WI38 (cell line): ENCODE data around the gene PLA2G1B.

Experiments
- H3K4me3 ChIP-seq: 2 replicates; pipeline ENCODE4 v1.5.1; 2011; ENCODE audit warnings: low read depth, mild to moderate bottlenecking, control low read depth, low read length
- TF ChIP-seq, protein P1 (sequence below): IDR thresholded peaks from 2 replicates; pipeline ENCODE4 v1.5.1; 2012; ENCODE audit warnings: low read depth, mild to moderate bottlenecking, control low read depth, low read length

Gene PLA2G1B

DNA sequence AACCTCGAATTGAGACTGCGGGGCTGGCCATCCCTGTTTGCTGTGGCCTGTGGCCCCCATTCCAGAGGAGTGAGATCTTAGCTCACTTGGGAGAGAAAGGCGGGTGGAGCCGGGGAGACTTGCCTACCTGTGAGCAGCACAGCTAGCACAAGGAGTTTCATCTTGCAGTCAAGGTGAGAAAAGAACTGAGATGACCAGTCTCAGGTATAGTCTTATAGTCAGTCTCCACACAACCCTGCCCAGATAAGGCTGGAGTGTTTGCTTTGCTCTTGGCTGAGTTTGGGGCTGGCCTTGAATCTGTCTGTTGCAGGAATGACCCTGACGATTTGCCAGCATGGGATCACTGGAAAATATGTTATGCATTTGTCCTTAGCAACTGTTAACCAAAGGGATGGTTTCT is at the start of gene PLA2G1B:
PLA2G1B (minus strand) TSS at position 187 of the 400 bp plus-strand sequence; CDS start at position 161, 26 bp downstream.
- no peak within 1 kb of the TSS for H3K4me3 ChIP-seq
- TF ChIP-seq, protein P1, sequence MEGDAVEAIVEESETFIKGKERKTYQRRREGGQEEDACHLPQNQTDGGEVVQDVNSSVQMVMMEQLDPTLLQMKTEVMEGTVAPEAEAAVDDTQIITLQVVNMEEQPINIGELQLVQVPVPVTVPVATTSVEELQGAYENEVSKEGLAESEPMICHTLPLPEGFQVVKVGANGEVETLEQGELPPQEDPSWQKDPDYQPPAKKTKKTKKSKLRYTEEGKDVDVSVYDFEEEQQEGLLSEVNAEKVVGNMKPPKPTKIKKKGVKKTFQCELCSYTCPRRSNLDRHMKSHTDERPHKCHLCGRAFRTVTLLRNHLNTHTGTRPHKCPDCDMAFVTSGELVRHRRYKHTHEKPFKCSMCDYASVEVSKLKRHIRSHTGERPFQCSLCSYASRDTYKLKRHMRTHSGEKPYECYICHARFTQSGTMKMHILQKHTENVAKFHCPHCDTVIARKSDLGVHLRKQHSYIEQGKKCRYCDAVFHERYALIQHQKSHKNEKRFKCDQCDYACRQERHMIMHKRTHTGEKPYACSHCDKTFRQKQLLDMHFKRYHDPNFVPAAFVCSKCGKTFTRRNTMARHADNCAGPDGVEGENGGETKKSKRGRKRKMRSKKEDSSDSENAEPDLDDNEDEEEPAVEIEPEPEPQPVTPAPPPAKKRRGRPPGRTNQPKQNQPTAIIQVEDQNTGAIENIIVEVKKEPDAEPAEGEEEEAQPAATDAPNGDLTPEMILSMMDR = no peak

DNA sequence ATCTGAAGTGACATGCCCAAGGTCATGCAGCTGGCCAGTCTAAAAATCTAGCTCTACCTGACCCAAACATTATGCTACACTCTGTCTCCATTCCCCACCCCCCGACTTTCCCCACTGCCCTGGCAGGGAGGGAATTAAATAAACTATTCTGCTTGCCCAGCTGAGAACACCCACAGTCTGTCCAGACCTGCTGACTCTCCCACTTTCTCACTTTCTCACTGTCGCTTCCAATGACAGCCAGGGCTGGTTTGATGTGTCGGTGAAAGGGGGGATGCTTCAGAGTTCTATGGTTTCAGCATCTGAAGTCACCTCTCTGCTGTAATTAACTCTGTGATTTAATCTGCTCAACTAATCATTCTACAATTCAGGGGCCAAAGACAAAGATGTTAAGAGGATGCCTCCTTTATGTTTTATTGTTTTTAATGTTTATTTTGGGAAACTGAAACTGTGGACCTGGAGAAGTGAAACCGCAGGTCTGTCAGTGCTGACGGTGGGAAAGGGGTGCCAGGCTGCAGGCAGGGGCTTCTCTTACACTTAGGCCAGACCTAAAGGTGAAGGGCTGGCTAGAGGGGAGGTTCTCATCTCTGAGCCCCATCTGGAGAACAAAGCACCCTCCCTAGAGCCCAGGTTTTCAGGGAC is 49.5 kb upstream of the PLA2G1B start:
- TF ChIP-seq, protein P1 = no peak
- no peak overlapping the region for H3K4me3 ChIP-seq

DNA sequence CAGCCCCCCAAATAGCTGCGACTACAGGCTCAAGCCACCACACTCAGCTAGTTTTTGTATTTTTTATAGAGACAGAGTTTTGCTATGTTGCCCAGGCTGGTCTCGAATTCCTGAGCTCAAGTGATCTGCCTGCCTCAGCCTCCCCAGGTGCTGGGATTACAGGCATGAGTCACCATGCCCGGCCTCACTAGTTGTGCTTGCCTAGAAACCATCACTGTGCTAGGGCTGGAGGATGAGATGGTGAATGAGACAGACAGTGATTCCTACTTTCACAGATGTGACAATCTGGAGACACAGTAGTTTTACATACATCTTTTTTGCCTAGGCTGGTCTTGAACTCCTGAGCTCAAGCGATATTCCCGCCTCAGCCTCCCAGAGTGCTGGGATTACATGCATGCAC is 48.8 kb upstream of the PLA2G1B start:
- TF ChIP-seq, protein P1 = no peak
- no peak overlapping the region for H3K4me3 ChIP-seq

DNA sequence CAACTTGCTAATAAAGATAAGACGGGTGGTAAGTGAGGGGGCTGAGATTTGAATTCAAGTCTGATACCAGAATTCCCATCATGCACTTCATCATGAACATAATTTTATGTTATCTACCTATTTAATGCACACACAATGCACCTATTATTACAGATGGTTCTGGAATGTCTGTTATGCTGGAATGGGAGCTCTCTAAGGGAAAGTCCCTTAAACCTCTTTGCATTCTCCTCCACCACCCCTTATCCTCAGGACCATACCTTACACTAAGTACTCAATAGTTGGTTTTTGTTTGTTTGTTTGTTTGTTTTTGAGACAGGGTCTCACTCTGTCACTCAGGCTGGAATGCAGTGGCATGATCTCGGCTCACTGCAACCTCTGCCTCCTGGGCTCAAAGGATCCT is 48.4 kb upstream of the PLA2G1B start:
- no peak overlapping the region for H3K4me3 ChIP-seq
- TF ChIP-seq, protein P1 = no peak

DNA sequence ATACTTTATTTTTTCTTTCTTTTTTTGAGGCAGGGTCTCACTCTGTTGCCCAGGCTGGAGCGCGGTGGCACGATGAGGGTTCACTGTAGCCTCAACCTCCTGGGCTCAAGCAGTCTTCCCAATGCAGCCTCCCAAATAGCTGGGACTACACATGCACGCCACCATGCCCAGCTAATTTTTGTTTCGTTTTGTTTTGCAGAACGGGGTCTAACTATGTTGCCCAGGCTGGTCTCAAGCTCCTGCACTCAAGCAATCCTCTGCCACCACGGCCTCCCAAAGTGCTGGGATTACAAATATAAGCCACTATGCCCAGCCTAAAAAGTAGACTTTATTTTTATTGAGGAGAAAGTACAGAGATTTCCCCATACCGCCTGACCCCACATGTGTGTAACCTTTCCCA is 46.1 kb upstream of the PLA2G1B start:
- TF ChIP-seq, protein P1 = no peak
- H3K4me3 ChIP-seq = no peak overlapping the region

DNA sequence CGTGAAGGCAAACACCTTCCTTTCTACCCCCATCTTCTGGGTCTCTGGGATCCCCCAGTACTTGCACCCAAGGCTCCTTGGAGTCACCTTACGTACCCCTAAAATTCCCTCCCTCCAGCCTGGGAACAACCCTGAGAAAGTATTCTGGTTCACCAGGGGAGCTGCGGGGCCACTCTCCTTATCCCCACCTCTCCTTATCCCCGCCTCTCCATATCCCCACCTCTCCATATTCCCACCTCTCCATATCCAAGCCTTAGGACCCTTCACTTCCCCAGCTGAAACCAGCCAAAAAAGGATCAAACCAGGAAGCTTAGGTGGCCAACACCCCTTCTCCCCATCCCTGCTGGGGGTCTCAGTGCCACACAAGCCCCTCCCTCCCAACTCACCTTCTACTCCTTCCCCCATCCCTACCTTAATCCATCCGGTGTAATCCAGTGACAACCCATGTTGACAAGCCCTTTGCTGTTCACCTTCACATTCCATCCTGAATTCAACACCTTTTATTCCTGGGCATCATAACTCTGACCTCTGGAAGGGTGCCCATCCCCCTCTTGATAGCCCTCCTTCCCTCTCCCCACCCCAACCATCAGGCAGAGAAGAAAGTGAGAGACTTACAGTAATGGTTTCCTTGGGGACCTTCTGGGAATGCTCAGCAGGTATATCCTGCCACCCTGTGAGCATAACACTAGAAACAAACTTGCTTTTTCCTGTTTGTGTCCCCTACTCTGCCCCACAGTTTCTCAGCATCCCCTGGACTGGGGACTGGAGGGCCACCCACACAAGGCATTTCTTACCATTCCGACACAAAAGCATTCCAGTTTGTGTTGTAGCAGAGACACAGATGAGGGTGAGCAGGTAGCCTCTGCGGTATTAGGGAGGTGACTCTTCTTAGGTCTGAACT is 43.0 kb upstream of the PLA2G1B start:
- H3K4me3 ChIP-seq = no peak overlapping the region
- TF ChIP-seq, protein P1 = no peak
